Activated naive CD4-positive, alpha-beta T cell treated with anti-CD3 and anti-CD28 coated beads, Interleukin-2, amount 10 ng/mL, durations not matched to agents 7 days and 5 days (primary cell): ENCODE results near the gene KIF25.

Experiments
- CTCF ChIA-PET: fragments of 350-600 bp; sonication (Branson Sonifier 250); formaldehyde crosslinking; loops from one replicate; lab custom pipeline; 2021; ENCODE audit warnings: antibody characterized with exemption; lab: Charles Lee
- DNase-seq: peaks from one replicate; pipeline ENCODE4 v3.0.0-alpha.2; 2020
- H3K27ac Mint-ChIP-seq: one replicate; pipeline ENCODE4 v1.8.0; 2021; ENCODE audit warnings: mild to moderate bottlenecking, moderate library complexity, mixed read lengths
- H3K27me3 Mint-ChIP-seq: one replicate; pipeline ENCODE4 v1.8.0; 2021; ENCODE audit warnings: mild to moderate bottlenecking, mixed read lengths
- H3K36me3 Mint-ChIP-seq: one replicate; pipeline ENCODE4 v1.8.0; 2021; ENCODE audit warnings: mixed read lengths
- H3K4me1 Mint-ChIP-seq: one replicate; pipeline ENCODE4 v1.8.0; 2021; ENCODE audit warnings: mixed read lengths
- H3K4me3 Mint-ChIP-seq: one replicate; pipeline ENCODE4 v1.8.0; 2021; ENCODE audit warnings: mild to moderate bottlenecking, moderate library complexity, mixed read lengths
- H3K9me3 Mint-ChIP-seq: one replicate; pipeline ENCODE4 v1.8.0; 2021; ENCODE audit warnings: mixed read lengths

The KIF25 gene

GRCh38 chr6:168087436-168088160 is 90.1 kb downstream of the KIF25 start:
- peaks cover 3% of the 10 kb centered on the region for H3K9me3 Mint-ChIP-seq
- H3K36me3 Mint-ChIP-seq = no peaks in the 10 kb centered on the region
- H3K27ac Mint-ChIP-seq = no peak overlapping the region
- H3K27me3 Mint-ChIP-seq = no peaks in the 10 kb centered on the region
- no peaks in the 10 kb centered on the region for H3K4me1 Mint-ChIP-seq
- no peak for DNase-seq
- CTCF ChIA-PET = no interaction called here
- H3K4me3 Mint-ChIP-seq = no peak overlapping the region

GRCh38 chr6:168088161-168089053 is 90.9 kb downstream of the KIF25 start:
- no peaks in the 10 kb centered on the region for H3K36me3 Mint-ChIP-seq
- no peaks in the 10 kb centered on the region for H3K4me1 Mint-ChIP-seq
- H3K9me3 Mint-ChIP-seq = peaks cover 5% of the 10 kb centered on the region
- no peak overlapping the region for H3K27ac Mint-ChIP-seq
- CTCF ChIA-PET = no interaction called here
- H3K4me3 Mint-ChIP-seq = no peak overlapping the region
- H3K27me3 Mint-ChIP-seq = no peaks in the 10 kb centered on the region
- no peak for DNase-seq

- Mint-ChIP-seq H3K27ac (no peak overlapping the region), H3K27me3 (no peaks in the 10 kb centered on the region), H3K36me3 (no peaks in the 10 kb centered on the region), H3K4me3 (no peak overlapping the region), H3K4me1 (no peaks in the 10 kb centered on the region), H3K9me3 (peaks cover 5% of the 10 kb centered on the region)
- CTCF ChIA-PET = no interaction called here
- no peak for DNase-seq
Measured at GRCh38 chr6:168089186-168090063, 92.0 kb downstream of the KIF25 start.

- no peak for DNase-seq
- Mint-ChIP-seq H3K27me3 (no peaks in the 10 kb centered on the region), H3K4me3 (no peak overlapping the region), H3K4me1 (no peaks in the 10 kb centered on the region), H3K27ac (no peak overlapping the region), H3K9me3 (peaks cover 5% of the 10 kb centered on the region), H3K36me3 (no peaks in the 10 kb centered on the region)
- CTCF ChIA-PET = no interaction called here
Measured at GRCh38 chr6:168090064-168090690, 92.7 kb downstream of the KIF25 start.

- no peak for DNase-seq
- peaks cover 5% of the 10 kb centered on the region for H3K9me3 Mint-ChIP-seq
- H3K4me1 Mint-ChIP-seq = no peaks in the 10 kb centered on the region
Measured at GRCh38 chr6:168090706-168091105, 93.2 kb downstream of the KIF25 start.

GRCh38 chr6:168091381-168092264 is 94.2 kb downstream of the KIF25 start:
- H3K9me3 Mint-ChIP-seq = peaks cover 5% of the 10 kb centered on the region
- no peak overlapping the region for H3K4me3 Mint-ChIP-seq
- no peak for DNase-seq
- no peaks in the 10 kb centered on the region for H3K27me3 Mint-ChIP-seq
- H3K36me3 Mint-ChIP-seq = no peaks in the 10 kb centered on the region
- H3K4me1 Mint-ChIP-seq = no peaks in the 10 kb centered on the region
- CTCF ChIA-PET = no interaction called here
- H3K27ac Mint-ChIP-seq = no peak overlapping the region

More at GRCh38 chr6:168090706-168091105, 93.2 kb downstream of the KIF25 start:
- no peak overlapping the region for H3K27ac Mint-ChIP-seq
- CTCF ChIA-PET = no interaction called here
- H3K36me3 Mint-ChIP-seq = no peaks in the 10 kb centered on the region
- no peaks in the 10 kb centered on the region for H3K27me3 Mint-ChIP-seq
- H3K4me3 Mint-ChIP-seq = no peak overlapping the region

GRCh38 chr6:168092541-168092940 is 95.1 kb downstream of the KIF25 start:
- no peak overlapping the region for H3K27ac Mint-ChIP-seq
- no peaks in the 10 kb centered on the region for H3K4me1 Mint-ChIP-seq
- H3K27me3 Mint-ChIP-seq = no peaks in the 10 kb centered on the region
- H3K4me3 Mint-ChIP-seq = no peak overlapping the region
- no peaks in the 10 kb centered on the region for H3K36me3 Mint-ChIP-seq
- peaks cover 5% of the 10 kb centered on the region for H3K9me3 Mint-ChIP-seq
- CTCF ChIA-PET = no interaction called here
- no peak for DNase-seq

- no peaks in the 10 kb centered on the region for H3K4me1 Mint-ChIP-seq
- no peak for DNase-seq
Measured at GRCh38 chr6:168093071-168093505, 95.6 kb downstream of the KIF25 start.

GRCh38 chr6:168093634-168094033 is 96.2 kb downstream of the KIF25 start:
- CTCF ChIA-PET = no interaction called here
- no peaks in the 10 kb centered on the region for H3K4me1 Mint-ChIP-seq
- H3K27me3 Mint-ChIP-seq = no peaks in the 10 kb centered on the region
- peaks cover 5% of the 10 kb centered on the region for H3K9me3 Mint-ChIP-seq
- no peaks in the 10 kb centered on the region for H3K36me3 Mint-ChIP-seq
- no peak for DNase-seq
- H3K27ac Mint-ChIP-seq = no peak overlapping the region
- no peak overlapping the region for H3K4me3 Mint-ChIP-seq

More at GRCh38 chr6:168093071-168093505, 95.6 kb downstream of the KIF25 start:
- Mint-ChIP-seq H3K27ac (no peak overlapping the region), H3K9me3 (peaks cover 5% of the 10 kb centered on the region), H3K4me3 (no peak overlapping the region), H3K36me3 (no peaks in the 10 kb centered on the region), H3K27me3 (no peaks in the 10 kb centered on the region)
- CTCF ChIA-PET = no interaction called here
